WERI-Rb-1 (cell line): ENCODE results near the gene DDB1.

Experiments used
- DNase-seq: peaks from one replicate; pipeline ENCODE4 v3.0.0-alpha.2; 2020
- H3K27ac ChIP-seq: fragments of 250-450 bp; sonication (Bioruptor Pico); 2 replicates; pipeline ENCODE4 v1.5.1; 2020; ENCODE audit warnings: mild to moderate bottlenecking, moderate library complexity
- H3K27me3 ChIP-seq: fragments of 250-450 bp; sonication (Bioruptor Pico); 2 replicates; pipeline ENCODE4 v1.5.1; 2021; ENCODE audit warnings: mild to moderate bottlenecking, low read depth, moderate library complexity; ENCODE audit not compliant: insufficient read depth, severe bottlenecking
- H3K36me3 ChIP-seq: fragments of 250-450 bp; sonication (Bioruptor Pico); 2 replicates; pipeline ENCODE4 v1.5.1; 2020; ENCODE audit warnings: mild to moderate bottlenecking, moderate library complexity
- H3K4me3 ChIP-seq: 2 replicates; pipeline ENCODE4 v1.5.1; 2011; ENCODE audit warnings: low read depth, mild to moderate bottlenecking, control low read depth, low read length
- H3K9me3 ChIP-seq: fragments of 250-450 bp; sonication (Bioruptor Pico); 2 replicates; pipeline ENCODE4 v1.5.1; 2021; ENCODE audit warnings: mild to moderate bottlenecking, moderate library complexity; ENCODE audit not compliant: severe bottlenecking
- CTCF ChIP-seq: IDR thresholded peaks from 2 replicates; pipeline ENCODE4 v1.5.1; 2011; ENCODE audit warnings: low read depth, mild to moderate bottlenecking, control low read depth, inconsistent platforms, low read length

The DDB1 gene

DNA sequence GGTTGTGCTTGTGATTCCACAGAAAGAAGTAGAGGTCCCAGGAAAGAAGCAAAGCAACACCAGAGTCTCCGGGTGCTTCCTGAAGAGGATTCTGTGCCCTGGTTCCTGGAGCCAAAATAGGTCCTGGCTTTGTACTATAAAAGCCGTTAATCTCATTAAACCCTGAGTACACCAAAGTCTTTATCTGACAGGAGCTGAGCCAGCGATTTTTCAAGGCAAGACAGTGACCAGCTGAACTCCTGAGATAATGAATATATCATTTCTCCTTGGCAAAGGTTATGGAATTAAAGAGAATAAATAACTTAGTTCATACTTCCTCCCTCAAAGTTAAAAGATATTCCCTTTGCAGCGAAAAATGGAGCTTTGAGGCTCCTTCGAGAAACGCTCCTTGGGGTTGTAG lies 34.5 kb upstream of the DDB1 start:
- H3K27me3 ChIP-seq, result no peaks in the 10 kb centered on the region
- peaks cover 5% of the 10 kb centered on the region for H3K9me3 ChIP-seq
- H3K27ac ChIP-seq, result peak overlapping the region; percentile 71
- peak; percentile 55 for DNase-seq
- peaks cover 88% of the 10 kb centered on the region for H3K36me3 ChIP-seq
- no peak for TF ChIP-seq CTCF
- no peak overlapping the region for H3K4me3 ChIP-seq

- H3K4me3 ChIP-seq, result no peak overlapping the region
- no peak for TF ChIP-seq CTCF
- DNase-seq, result no peak
- H3K36me3 ChIP-seq, result peaks cover 60% of the 10 kb centered on the region
- no peaks in the 10 kb centered on the region for H3K9me3 ChIP-seq
- H3K27me3 ChIP-seq, result no peaks in the 10 kb centered on the region
- no peak overlapping the region for H3K27ac ChIP-seq
These were observed 31.2 kb upstream of the DDB1 start for GRCh38 chr11:61364012-61364675.

GRCh38 chr11:61362542-61362875 lies 29.6 kb upstream of the DDB1 start:
- peak overlapping the region; percentile 100 for H3K27ac ChIP-seq
- no peak for TF ChIP-seq CTCF
- no peaks in the 10 kb centered on the region for H3K27me3 ChIP-seq
- peak; percentile 25 for DNase-seq
- peak overlapping the region; percentile 91 for H3K4me3 ChIP-seq
- H3K9me3 ChIP-seq, result no peaks in the 10 kb centered on the region
- peaks cover 44% of the 10 kb centered on the region for H3K36me3 ChIP-seq

- DNase-seq, result peak; percentile 94
- H3K9me3 ChIP-seq, result no peaks in the 10 kb centered on the region
- H3K27me3 ChIP-seq, result no peaks in the 10 kb centered on the region
- H3K4me3 ChIP-seq, result peak within 1 kb of the TSS; percentile 91
- TF ChIP-seq CTCF, result no peak
- peak within 1 kb of the TSS; percentile 100 for H3K27ac ChIP-seq
- peaks cover 40% of the 10 kb centered on the region for H3K36me3 ChIP-seq
These were observed 29.0 kb upstream of the DDB1 start, which contains the start of the genes CYB561A3 and TMEM138 for GRCh38 chr11:61361741-61362541. Gene CYB561A3 (minus strand): TSS chr11:61361882. CDS start chr11:61356713, 5,169 bp downstream. Gene TMEM138 (plus strand): TSS chr11:61362374. CDS start chr11:61364391, 2,017 bp downstream.

DNA sequence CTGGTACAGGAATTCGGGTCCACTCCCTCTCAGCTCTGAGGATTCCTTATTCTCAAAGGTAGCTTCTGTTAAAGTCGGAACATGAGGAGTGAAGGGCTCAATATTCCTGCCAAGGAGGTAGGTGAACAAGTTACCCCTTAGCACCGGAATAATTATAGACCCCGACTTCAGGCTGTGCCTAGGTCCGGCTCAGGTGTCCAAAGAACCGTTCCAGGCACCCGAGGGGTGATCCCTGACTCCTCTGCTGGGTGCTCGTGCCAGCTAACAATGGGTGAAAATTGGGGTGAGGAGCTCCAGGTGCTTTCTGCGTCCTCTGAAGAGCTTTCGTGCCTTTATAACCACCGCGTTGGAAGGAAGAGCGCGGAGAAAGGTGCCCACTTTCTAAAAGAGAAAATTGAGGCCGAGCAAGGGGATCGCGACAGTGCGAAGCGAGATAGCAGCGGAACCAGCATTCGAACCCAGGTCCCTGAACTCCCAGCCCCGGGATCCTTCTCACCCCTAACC lies 28.4 kb upstream of the DDB1 start:
- H3K4me3 ChIP-seq, result peak overlapping the region; percentile 91
- H3K27me3 ChIP-seq, result no peaks in the 10 kb centered on the region
- no peaks in the 10 kb centered on the region for H3K9me3 ChIP-seq
- DNase-seq, result no peak
- no peak for TF ChIP-seq CTCF
- H3K36me3 ChIP-seq, result peaks cover 33% of the 10 kb centered on the region
- peak overlapping the region; percentile 100 for H3K27ac ChIP-seq
